ENCODE results near the gene URB2.

The URB2 gene

GRCh38 chr1:229650045-229650444, 24.0 kb downstream of the URB2 start:
- FAIRE-seq, result no peak

GRCh38 chr1:229651546-229651945, 25.5 kb downstream of the URB2 start:
- FAIRE-seq, result no peak

- no peak for FAIRE-seq
These were observed 27.4 kb downstream of the URB2 start for GRCh38 chr1:229653420-229653819.

GRCh38 chr1:229655781-229656180, 29.7 kb downstream of the URB2 start:
- no peak for FAIRE-seq

GRCh38 chr1:229657993-229658755, 32.1 kb downstream of the URB2 start:
- FAIRE-seq, result no peak

- FAIRE-seq, result no peak
These were observed 35.2 kb downstream of the URB2 start for GRCh38 chr1:229661022-229661877.

- no peak for FAIRE-seq
These were observed 35.9 kb downstream of the URB2 start for GRCh38 chr1:229661897-229662296.

GRCh38 chr1:229664133-229664689, 38.2 kb downstream of the URB2 start:
- FAIRE-seq, result no peak

- FAIRE-seq, result no peak
These were observed 40.0 kb downstream of the URB2 start for GRCh38 chr1:229665912-229666558.

- FAIRE-seq, result no peak
These were observed 40.5 kb downstream of the URB2 start for GRCh38 chr1:229666585-229666984.

GRCh38 chr1:229669333-229669732, 43.3 kb downstream of the URB2 start:
- no peak for FAIRE-seq

- no peak for FAIRE-seq
These were observed 45.3 kb downstream of the URB2 start for GRCh38 chr1:229671310-229671709.

GRCh38 chr1:229672246-229672645, 46.2 kb downstream of the URB2 start:
- FAIRE-seq, result no peak

- no peak for FAIRE-seq
These were observed 48.0 kb downstream of the URB2 start for GRCh38 chr1:229674042-229674441.

GRCh38 chr1:229675396-229675795, 49.3 kb downstream of the URB2 start:
- FAIRE-seq, result no peak

- FAIRE-seq, result no peak
These were observed 59.1 kb downstream of the URB2 start for GRCh38 chr1:229685149-229685548.

GRCh38 chr1:229689273-229689672, 63.2 kb downstream of the URB2 start:
- FAIRE-seq, result no peak

- no peak for FAIRE-seq
These were observed 63.9 kb downstream of the URB2 start for GRCh38 chr1:229689904-229690303.

- no peak for FAIRE-seq
These were observed 64.6 kb downstream of the URB2 start for GRCh38 chr1:229690662-229691061.

GRCh38 chr1:229691362-229691761, 65.3 kb downstream of the URB2 start:
- no peak for FAIRE-seq

- no peak for FAIRE-seq
These were observed 67.3 kb downstream of the URB2 start for GRCh38 chr1:229693129-229693900.

- no peak for FAIRE-seq
These were observed 68.1 kb downstream of the URB2 start for GRCh38 chr1:229694053-229694693.
